ENCODE results near the gene FITM1.

Gene FITM1

DNA sequence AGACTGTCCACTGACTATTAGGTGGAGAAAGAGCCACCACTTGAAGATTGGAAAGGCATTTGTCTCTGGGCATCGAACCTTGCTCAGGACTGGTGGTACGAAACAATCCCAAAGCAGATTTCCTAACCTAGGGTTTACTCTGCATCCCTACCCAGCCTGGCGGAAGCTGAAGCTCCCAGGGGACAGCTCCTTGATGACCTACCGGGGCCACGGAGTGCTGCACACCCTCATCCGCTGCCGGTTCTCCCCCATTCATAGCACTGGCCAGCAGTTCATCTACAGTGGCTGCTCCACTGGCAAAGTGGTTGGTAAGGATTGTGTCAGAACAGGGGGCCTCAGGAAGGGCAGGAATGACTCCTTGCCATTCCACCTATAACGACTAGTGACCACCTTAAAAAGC, 9.2 kb upstream of the FITM1 start:
- no peak for DNase-seq

DNA sequence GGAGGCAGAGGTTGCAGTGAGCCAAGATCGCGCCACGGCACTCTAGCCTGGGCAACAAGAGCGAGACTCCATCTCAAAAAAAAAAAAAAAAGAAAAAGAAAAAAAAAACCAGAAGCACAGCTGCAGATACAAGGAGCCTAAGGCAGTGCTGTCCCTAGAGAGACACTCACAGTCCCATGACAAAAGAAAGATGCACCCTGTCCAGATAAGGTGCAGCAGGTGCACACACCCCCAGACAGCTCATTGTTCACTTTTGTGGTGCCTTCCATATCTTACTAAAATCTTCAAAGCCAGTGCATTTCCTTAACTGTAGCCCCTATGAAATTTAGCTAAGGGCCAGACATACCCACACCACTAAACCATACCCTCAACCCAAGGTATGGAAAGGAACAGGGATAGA, 8.0 kb upstream of the FITM1 start:
- no peak for DNase-seq

DNA sequence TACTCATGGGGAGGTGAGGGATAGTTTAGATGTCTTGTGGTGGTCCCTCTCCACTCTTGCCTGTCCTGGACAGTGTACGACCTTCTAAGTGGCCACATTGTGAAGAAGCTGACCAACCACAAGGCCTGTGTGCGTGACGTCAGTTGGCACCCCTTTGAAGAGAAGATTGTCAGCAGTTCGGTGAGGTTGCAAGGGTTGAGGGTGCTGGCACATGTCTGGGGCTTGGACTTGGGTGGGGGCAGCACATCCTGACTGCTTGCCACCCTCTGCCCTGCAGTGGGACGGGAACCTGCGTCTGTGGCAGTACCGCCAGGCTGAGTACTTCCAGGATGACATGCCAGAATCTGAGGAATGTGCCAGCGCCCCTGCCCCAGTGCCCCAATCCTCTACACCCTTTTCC, 7.6 kb upstream of the FITM1 start:
- no peak for DNase-seq

DNA sequence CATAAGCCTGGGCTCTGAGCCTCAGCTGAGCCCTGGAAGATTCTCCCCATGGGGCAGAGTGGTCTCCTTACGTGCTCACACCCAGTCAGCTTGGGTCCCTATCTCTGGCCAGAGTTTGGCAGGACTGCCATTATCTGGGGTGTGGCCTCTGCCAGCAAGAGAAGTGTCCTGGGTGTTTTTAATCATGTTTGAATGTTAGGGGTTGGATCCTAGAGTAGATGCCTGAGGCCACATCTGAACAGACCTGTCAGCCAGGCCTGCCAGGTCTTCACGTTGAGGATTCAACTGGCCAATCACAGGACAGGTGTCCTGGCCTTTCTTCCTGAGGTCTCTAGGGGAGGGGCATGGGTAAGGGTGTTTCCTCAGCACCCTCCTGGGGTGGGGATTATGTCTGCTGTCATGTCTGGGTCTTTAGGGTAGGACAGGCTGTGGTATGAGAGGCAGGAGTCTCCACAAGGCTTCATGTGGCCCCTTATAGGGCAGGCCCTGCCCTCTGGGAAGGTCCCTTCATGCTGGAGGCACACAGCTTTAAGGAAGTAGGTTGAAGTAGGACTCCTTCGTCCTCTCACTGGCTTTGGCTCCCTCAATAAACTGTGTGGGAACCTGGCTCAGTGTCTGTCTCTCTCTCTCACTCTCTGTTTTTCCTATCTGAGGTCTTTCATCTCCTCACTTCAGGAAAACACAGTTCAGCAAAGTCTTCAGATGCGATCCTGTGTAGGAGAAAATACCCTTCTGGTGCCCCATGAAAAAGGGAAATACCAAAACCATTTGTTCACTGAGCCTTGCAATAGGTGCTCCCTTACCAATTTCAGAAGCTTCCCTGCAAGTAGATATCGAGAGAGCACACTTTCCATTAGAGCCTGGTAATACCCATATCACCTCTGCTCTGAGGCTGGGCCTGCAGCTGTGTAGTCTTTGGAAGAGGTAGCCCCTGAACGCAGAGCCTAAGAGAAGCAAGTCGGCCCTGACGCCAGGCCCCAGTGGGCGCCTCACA, 6.7 kb upstream of the FITM1 start:
- DNase-seq = no peak

DNA sequence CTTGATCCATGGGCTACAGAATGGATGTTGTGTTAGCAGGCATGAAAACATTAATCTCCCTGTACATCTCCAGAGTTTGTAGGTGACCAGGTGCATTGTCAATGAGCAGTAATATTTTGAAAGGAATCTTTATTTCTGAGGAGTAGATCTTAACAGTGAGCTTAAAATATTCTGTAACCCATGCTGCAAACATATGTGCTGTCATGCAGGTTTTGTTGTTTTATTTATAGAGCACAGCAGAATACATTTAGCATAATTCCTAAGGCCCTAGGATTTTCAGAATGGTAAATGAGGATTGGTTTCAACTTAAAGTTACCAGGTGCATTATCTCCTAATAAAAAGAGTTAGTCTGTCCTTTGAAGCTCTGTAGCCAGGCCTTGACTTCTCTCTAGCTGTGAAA, 3.5 kb upstream of the FITM1 start:
- DNase-seq = no peak

DNA sequence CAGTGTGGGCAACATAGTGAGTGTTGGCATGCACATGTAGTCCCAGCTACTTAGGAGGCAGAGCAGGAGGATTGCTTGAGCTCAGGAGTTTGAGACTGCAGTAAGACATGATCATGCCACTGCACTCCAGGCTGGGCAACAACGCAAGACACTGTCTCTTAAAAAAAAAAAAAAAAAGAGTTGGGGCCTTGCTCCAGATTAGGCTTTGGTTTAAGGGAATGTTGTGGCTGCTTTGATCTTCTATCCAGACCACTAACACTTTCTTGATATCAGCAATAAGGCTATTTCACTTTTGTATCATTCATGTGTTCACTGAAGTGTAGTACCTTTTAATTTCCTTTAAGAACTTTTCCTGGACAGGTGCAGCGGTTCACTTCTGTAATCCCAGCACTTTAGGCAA, 2.8 kb upstream of the FITM1 start:
- no peak for DNase-seq

DNA sequence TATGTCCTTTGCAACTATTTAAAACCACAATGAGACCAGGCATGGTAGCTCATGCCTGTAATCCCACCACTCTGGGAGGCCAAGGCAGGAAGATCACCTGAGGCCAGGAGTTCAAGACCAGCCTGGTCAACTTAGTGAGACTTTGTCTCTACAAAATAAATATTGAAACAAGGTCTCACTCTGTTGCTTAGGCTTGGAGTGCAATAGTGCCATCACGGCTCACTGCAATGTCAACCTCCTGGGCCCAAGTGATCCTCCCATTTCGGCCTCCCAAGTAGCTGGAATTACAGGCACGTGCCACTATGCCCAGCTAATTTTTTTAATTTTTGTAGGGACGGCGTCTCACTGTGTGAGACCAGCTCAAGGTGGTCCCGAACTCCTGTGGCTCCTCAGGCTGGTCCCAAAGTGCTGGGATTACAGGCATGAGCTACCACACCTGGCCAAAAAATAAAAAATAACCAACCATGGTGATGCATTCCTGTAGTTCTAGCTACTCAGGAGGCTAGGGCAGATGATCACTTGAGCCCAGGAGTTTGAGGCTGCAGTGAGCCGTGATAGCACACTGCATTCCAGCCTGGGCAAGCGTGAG, 955 bp upstream of the FITM1 start:
- DNase-seq = no peak

DNA sequence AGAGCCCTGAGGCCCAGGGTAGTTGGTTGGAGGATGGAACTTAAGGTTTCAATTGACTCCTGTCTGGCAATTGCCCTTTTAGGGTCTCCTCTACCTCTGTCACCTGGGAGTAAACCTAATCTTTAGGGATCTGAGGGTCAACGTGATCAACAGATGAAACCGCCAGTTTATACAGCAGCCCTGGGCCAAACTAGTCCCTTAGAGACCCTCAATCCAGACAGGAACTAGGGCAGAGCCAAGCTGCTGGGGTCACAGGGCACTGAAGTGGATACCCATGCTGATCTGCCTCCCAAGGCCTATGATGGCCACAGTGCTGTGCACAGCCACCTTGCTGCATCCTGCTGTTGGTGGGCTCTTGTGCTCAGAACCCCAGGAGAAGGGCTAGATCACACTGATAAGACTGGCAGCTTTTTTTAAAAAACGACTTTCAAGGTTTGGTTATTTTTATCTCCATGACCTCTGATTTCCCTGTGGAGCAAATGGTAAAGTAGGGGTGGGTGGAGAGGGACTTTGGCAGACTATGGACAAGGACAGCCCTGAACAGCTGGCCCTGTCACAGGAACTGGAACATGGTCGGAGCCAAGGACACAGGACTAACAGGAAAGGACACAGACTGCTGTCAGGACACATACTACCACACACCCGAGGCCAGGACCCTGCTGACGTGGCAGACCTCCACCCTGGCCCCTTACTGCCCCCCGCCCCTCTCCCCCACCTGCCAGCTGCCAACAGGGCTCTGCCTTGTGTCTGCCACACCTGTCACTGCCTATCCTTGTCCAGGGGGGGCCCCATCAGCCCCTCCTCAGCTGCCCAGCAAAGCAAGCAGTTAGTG, 474 bp downstream of the FITM1 start:
- DNase-seq = no peak

DNA sequence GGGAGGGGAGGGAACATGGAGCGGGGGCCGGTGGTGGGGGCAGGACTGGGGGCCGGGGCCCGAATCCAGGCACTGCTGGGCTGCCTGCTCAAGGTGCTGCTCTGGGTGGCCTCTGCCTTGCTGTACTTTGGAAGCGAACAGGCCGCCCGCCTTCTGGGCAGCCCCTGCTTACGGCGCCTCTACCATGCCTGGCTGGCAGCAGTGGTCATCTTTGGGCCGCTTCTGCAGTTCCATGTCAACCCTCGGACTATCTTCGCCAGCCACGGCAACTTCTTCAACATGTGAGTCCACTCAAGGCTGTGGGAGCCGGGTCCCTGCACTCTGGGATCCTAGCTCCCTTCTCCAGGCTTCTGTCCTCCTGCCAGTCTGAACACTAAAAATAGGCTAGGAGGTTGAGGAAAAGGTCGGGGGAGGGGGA, 1.1 kb downstream of the FITM1 start:
- DNase-seq = no peak

DNA sequence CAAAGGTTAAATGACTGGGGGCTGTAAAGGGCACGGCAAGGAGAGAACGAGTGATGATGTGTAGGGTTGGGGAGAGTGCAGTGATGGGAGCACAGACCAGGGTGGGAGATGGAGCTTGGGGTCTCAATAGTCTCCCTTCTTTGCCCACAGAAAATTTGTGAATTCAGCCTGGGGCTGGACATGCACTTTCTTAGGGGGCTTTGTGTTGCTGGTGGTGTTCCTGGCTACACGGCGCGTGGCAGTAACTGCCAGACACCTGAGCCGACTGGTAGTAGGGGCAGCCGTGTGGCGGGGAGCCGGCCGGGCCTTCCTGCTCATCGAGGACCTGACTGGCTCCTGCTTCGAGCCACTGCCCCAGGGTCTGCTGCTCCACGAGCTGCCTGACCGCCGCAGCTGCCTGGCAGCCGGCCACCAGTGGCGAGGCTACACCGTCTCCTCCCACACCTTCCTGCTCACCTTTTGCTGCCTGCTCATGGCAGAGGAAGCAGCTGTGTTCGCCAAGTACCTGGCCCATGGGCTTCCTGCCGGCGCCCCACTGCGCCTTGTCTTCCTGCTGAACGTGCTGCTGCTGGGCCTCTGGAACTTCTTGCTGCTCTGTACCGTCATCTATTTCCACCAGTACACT, 1.7 kb downstream of the FITM1 start:
- DNase-seq = peak; percentile 71

DNA sequence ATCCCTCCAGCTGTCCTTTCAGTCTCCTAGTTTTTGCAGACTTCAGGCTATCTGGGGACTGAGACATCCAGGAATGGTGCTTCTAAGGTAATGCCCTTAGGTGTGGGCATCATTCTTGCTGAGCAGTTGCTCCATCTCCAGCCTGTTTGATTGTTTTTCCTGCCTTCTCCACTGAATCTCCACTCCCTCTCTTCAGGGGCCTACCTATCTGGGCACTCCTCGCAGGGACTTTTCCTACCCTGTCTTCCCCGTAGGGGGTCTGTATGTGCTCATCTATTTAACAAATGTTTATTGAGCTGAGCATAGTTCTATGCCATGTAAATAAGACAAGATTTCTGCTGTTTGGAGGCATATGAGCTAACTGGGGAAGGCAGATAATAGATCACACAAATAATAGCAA, 2.5 kb downstream of the FITM1 start:
- no peak for DNase-seq

DNA sequence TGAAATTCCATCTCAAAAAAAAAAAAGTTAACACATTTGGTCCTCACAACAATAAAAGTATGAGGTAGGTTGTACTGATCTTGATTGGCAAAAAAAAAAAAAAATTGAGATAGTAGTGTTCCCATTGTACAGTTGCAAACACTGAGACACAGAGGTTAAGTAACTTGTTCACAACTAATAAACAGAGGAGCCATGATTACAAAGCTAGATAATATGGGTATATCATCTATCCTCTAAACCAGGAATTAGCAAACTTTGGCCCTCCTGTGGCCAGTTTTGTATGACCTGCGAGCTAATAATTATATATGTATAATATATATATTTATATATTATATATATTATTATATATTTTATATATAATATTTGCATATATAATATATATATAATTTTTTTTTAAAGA, 3.3 kb downstream of the FITM1 start:
- DNase-seq = no peak

DNA sequence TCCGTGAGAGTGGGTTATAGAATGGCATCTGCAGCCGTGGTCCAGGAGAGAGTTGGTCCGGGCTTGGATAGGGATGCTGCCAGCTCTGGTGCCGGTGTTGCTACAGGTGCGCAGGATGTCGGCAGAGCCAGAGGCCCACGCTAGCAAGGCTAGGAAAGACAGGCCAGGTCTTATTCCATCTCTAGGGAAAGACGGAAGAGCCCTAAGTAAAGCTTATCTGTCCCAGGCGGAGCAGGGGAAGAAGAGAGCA, 5.0 kb downstream of the FITM1 start:
- DNase-seq = no peak

DNA sequence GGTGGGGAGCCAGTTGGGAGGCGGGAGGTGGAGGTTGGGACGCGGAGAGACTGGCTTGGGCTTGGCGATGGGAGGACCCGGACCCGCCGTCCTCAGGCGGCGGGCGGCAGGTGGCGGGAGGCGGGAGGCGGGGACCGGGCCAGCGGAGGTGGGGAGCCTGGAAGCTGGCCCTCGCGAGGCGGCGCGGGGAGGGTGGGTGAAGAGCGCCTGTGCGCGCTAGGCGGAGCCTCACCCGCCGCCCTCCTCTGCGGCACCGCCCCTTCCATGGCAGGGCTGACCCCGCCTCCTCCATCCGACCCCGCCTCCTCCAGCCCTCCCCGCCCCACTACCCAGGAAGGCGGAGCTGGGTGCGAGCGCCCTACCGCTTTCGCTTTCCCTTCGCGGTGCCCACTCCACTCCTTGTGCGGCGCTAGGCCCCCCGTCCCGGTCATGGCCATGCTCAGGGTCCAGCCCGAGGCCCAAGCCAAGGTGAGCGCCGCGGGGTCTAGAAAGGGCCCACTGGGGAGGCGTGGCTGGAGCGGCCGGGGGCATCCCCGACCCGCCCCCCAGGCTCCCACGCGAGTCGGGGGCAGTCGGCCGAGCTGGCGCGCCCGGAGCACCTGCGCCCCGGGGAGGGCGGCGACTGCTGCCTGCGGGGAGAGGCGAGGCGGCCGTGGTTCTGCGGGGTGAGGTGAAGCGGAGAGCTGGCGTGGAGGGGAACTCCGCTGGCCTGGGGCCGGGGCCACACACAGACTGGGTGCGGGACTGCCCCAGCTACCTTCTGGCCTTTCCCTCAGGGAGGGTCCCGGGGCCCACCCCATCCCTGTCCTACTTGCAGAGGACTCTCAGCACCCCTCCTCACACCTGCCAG, 5.6 kb downstream of the FITM1 start, which contains the start of gene PSME1:
PSME1 (plus strand) TSS at position 361 of the 850 bp plus-strand sequence; CDS start at position 430, 69 bp downstream.
- DNase-seq = peak; percentile 98

DNA sequence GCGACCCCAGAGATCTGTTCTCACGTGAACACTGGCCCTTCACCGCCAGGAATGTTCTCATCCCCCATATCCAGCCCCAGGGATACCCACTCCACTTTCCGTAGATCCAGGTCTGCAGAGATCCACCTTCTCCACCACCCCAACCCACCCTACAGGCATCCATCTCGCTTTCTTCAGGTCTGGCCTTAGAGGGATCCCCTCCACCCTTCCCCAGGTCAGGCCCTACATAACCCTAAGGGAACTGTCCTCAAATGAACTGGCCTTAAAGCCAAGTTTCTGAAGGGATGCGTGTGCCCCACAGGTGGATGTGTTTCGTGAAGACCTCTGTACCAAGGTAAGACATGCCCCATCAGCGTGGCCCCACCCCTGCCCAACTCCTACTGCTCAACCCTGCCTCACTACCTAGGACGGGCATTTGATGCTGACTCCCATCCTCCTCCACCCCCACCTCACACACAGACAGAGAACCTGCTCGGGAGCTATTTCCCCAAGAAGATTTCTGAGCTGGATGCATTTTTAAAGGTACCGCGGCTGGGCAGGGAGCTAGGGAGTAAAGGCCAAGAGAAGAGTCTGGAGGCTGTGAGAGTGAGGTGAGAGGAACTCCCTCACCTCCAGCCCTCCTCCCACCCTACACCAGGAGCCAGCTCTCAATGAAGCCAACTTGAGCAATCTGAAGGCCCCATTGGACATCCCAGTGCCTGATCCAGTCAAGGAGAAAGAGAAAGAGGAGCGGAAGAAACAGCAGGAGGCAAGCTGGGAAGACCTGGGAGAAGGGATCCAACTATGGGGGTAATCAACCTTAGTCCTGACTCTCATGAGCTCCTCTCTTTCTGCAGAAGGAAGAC, 6.4 kb downstream of the FITM1 start:
- DNase-seq = no peak

DNA sequence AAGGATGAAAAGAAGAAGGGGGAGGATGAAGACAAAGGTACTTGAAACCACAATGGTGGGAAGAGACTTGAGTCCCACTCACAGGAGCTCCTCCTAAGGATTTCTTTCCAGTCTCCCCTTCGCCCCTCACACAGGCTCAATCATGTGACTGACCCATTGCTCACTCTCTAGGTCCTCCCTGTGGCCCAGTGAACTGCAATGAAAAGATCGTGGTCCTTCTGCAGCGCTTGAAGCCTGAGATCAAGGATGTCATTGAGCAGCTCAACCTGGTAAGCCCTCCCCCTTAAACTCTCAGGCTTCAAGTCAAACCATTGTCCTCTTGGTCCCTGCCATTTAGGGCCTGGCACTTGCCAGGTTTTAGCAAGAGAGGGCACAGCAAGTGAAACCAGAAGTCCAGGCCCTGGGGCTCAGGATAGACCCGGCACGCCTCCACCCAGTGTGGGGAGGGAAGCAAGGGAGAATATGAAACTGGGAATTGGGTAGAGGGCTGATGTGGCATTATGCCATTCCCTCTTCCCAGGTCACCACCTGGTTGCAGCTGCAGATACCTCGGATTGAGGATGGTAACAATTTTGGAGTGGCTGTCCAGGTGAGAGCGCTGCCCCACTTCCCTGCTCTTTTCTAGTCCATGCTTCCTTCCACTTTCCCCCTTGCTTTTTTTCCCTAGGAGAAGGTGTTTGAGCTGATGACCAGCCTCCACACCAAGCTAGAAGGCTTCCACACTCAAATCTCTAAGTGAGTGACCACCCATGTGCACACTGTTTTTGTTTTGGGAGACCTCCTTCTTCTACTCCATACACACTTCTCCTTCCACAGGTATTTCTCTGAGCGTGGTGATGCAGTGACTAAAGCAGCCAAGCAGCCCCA, 7.3 kb downstream of the FITM1 start:
- no peak for DNase-seq

DNA sequence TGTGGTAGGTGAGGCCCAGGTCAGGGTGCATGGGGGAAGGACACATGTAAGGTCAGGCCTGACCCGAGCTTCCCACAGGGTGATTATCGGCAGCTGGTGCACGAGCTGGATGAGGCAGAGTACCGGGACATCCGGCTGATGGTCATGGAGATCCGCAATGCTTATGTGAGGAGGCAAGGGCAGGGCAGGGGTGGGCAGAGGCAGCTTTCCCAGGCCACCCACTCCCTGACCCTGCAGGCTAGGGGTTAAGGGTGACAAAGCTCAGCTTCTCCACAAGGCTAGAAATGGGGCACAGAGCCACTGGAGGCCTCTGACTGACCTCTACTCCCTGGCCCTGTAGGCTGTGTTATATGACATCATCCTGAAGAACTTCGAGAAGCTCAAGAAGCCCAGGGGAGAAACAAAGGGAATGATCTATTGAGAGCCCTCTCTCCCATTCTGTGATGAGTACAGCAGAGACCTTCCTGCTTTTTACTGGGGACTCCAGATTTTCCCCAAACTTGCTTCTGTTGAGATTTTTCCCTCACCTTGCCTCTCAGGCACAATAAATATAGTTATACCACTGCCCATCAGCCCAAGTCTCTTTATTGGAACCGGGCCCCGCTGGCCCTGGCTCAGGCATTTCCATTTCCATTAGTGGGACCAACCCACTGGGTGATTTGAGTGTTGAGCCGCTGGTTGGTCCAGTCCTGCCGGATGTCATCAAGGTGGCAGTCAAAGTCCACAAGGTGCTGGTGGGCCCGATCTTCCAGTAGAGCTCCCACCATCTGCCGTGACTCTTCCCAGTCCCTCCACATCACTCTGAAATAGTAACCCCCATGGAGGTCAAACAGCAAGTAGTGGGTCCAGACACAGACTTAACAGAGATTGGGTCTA, 8.2 kb downstream of the FITM1 start:
- DNase-seq = no peak

DNA sequence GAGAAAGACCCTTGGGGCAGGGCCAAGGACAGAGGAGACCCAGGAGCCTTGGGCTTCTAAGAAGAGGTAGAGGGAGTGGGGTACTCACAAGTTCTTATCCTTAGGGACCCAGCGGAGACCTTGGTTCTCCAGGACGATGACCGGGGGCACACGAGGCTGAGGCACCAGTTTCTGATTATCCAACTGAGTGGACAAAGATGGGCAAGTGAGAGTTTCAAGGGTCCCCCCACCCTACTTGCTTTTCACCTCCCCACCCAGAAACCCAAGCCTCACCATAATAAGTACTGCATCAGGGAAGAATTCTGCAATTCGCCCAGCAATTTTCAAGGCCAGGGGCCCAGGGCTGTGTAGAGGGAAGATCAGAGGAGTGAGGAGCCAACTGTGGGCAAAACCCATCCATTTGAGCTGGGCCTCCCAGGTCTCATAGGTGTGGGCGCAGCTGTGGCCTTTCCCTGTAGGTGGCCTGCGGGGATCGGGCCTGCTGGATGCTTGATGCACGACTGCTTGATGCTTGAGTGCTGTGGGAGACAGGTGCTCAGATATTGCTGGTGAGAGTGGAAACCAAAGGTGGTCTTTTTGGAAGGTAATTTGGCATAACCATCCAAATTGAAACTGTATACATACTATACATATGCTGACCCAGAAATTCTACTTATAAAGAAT, 8.9 kb downstream of the FITM1 start:
- no peak for DNase-seq

All from activated CD8-positive, alpha-beta memory T cell treated with anti-CD3 and anti-CD28 coated beads for 24 hours (primary cell).